Astrocyte (in vitro differentiated cells and primary cell): ENCODE measurements around the gene GTF3A. TPM values are rescaled to one million over a fixed set of nuclear protein-coding genes. Genes with fewer than 3 reads are reported as not detected.

Source experiments
- DNase-seq: peaks from one replicate; pipeline ENCODE4 v3.0.0-alpha.2; 2010; ENCODE audit warnings: low read depth
- FAIRE-seq: peaks from 2 replicates; lab custom pipeline; 2011; peaks lifted over from hg19 to GRCh38; lab: Jason Lieb, UNC
- H2AFZ ChIP-seq: 2 replicates; pipeline ENCODE4 v1.6.0; 2012; ENCODE audit warnings: low read depth, low read length, inconsistent platforms
- H3K27ac ChIP-seq: 2 replicates; pipeline ENCODE4 v1.5.1; 2011; ENCODE audit warnings: low read depth, low read length, inconsistent platforms
- H3K27me3 ChIP-seq: 2 replicates; pipeline ENCODE4 v1.6.0; 2011; ENCODE audit warnings: low read length, inconsistent platforms; ENCODE audit not compliant: insufficient read depth
- H3K36me3 ChIP-seq: 2 replicates; pipeline ENCODE4 v1.5.1; 2011; ENCODE audit warnings: low read length, inconsistent platforms; ENCODE audit not compliant: insufficient read depth
- H3K4me1 ChIP-seq: 2 replicates; pipeline ENCODE4 v1.5.1; 2011; ENCODE audit warnings: low read length, inconsistent platforms; ENCODE audit not compliant: insufficient read depth
- H3K4me2 ChIP-seq: 2 replicates; pipeline ENCODE4 v1.6.0; 2012; ENCODE audit warnings: low read length, inconsistent platforms
- H3K4me3 ChIP-seq: 2 replicates; pipeline ENCODE4 v1.5.1; 2011; ENCODE audit warnings: low read depth, mild to moderate bottlenecking, low read length, inconsistent platforms; ENCODE audit not compliant: insufficient read depth
- H3K79me2 ChIP-seq: 2 replicates; pipeline ENCODE4 v1.6.0; 2012; ENCODE audit warnings: mild to moderate bottlenecking, low read length, inconsistent platforms; ENCODE audit not compliant: insufficient read depth
- H3K9ac ChIP-seq: 2 replicates; pipeline ENCODE4 v1.6.0; 2012; ENCODE audit warnings: mild to moderate bottlenecking, low read length, inconsistent platforms
- H3K9me3 ChIP-seq: 2 replicates; pipeline ENCODE4 v1.5.1; 2012; ENCODE audit warnings: low read depth, mild to moderate bottlenecking, low read length, inconsistent platforms; ENCODE audit not compliant: insufficient read depth
- H4K20me1 ChIP-seq: 2 replicates; pipeline ENCODE4 v1.6.0; 2012; ENCODE audit warnings: low read length, inconsistent platforms; ENCODE audit not compliant: insufficient read depth
- H3K27ac Mint-ChIP-seq: one replicate; pipeline ENCODE4 v1.8.0; 2021; ENCODE audit warnings: mild to moderate bottlenecking, mixed read lengths; ENCODE audit not compliant: unreplicated experiment
- H3K27me3 Mint-ChIP-seq: one replicate; pipeline ENCODE4 v1.8.0; 2021; ENCODE audit warnings: low read depth, mixed read lengths; ENCODE audit not compliant: unreplicated experiment
- H3K36me3 Mint-ChIP-seq: one replicate; pipeline ENCODE4 v1.8.0; 2021; ENCODE audit warnings: low read depth, mixed read lengths; ENCODE audit not compliant: unreplicated experiment
- H3K4me1 Mint-ChIP-seq: one replicate; pipeline ENCODE4 v1.8.0; 2021; ENCODE audit warnings: low read depth, mixed read lengths; ENCODE audit not compliant: unreplicated experiment
- H3K4me3 Mint-ChIP-seq: one replicate; pipeline ENCODE4 v1.8.0; 2021; ENCODE audit warnings: mild to moderate bottlenecking, moderate library complexity, mixed read lengths; ENCODE audit not compliant: unreplicated experiment
- H3K9me3 Mint-ChIP-seq: one replicate; pipeline ENCODE4 v1.8.0; 2021; ENCODE audit warnings: mild to moderate bottlenecking, mixed read lengths; ENCODE audit not compliant: unreplicated experiment
- CTCF ChIP-seq: IDR thresholded peaks from 2 replicates; pipeline ENCODE4 v1.5.1; 2011; ENCODE audit warnings: low read depth, mild to moderate bottlenecking, inconsistent platforms, low read length, moderate library complexity; ENCODE audit not compliant: insufficient read depth
- EZH2 ChIP-seq: IDR thresholded peaks from 2 replicates; pipeline ENCODE4 v1.6.1; 2012; ENCODE audit warnings: mild to moderate bottlenecking, low read length, inconsistent platforms; ENCODE audit not compliant: insufficient read depth
- total RNA-seq: library from RNA; stranded (reverse); gene quantifications from 2 replicates; pipeline ENCODE4 v1.2.1, GENCODE V29; 2021

The GTF3A gene
- total RNA-seq, 1 donor from 2014 or later, result 83.6 TPM

GRCh38 chr13:27401210-27401609 lies 23.2 kb upstream of the GTF3A start:
- H3K36me3 Mint-ChIP-seq, result no peaks in the 10 kb centered on the region
- H3K4me1 Mint-ChIP-seq, result peaks cover 17% of the 10 kb centered on the region
- H3K36me3 ChIP-seq, result no peaks in the 10 kb centered on the region
- no peak overlapping the region for H2AFZ ChIP-seq
- no peaks in the 10 kb centered on the region for H4K20me1 ChIP-seq
- no peaks in the 10 kb centered on the region for H3K79me2 ChIP-seq
- no peak overlapping the region for H3K4me3 Mint-ChIP-seq
- no peaks in the 10 kb centered on the region for H3K27me3 Mint-ChIP-seq
- no peak overlapping the region for H3K9ac ChIP-seq
- FAIRE-seq (no peak), DNase-seq (no peak)
- H3K4me2 ChIP-seq, result no peak overlapping the region
- H3K9me3 ChIP-seq, result no peaks in the 10 kb centered on the region
- no peaks in the 10 kb centered on the region for H3K9me3 Mint-ChIP-seq
- peaks cover 7% of the 10 kb centered on the region for H3K4me1 ChIP-seq
- H3K4me3 ChIP-seq, result no peak overlapping the region
- no peak overlapping the region for H3K27ac Mint-ChIP-seq
- no peaks in the 10 kb centered on the region for H3K27me3 ChIP-seq
- TF ChIP-seq CTCF (no peak), EZH2 (no peak)
- H3K27ac ChIP-seq, result no peak overlapping the region

- Histone ChIP-seq H3K9ac (no peak overlapping the region), H3K79me2 (no peaks in the 10 kb centered on the region), H3K4me2 (peak overlapping the region; percentile 28), H3K4me3 (no peak overlapping the region), H2AFZ (peak overlapping the region; percentile 32), H3K27ac (no peak overlapping the region), H3K4me1 (peaks cover 7% of the 10 kb centered on the region), H4K20me1 (no peaks in the 10 kb centered on the region), H3K27me3 (peaks cover 7% of the 10 kb centered on the region), H3K9me3 (no peaks in the 10 kb centered on the region), H3K36me3 (no peaks in the 10 kb centered on the region)
- DNase-seq (peak; percentile 78), FAIRE-seq (peak; percentile 45)
- Mint-ChIP-seq H3K27me3 (peaks cover 6% of the 10 kb centered on the region), H3K9me3 (no peaks in the 10 kb centered on the region), H3K4me1 (peaks cover 17% of the 10 kb centered on the region), H3K27ac (peak overlapping the region; percentile 83), H3K4me3 (no peak overlapping the region), H3K36me3 (no peaks in the 10 kb centered on the region)
- TF ChIP-seq EZH2 (no peak), CTCF (no peak)
Observed at GRCh38 chr13:27403203-27403678, 21.2 kb upstream of the GTF3A start.

DNA sequence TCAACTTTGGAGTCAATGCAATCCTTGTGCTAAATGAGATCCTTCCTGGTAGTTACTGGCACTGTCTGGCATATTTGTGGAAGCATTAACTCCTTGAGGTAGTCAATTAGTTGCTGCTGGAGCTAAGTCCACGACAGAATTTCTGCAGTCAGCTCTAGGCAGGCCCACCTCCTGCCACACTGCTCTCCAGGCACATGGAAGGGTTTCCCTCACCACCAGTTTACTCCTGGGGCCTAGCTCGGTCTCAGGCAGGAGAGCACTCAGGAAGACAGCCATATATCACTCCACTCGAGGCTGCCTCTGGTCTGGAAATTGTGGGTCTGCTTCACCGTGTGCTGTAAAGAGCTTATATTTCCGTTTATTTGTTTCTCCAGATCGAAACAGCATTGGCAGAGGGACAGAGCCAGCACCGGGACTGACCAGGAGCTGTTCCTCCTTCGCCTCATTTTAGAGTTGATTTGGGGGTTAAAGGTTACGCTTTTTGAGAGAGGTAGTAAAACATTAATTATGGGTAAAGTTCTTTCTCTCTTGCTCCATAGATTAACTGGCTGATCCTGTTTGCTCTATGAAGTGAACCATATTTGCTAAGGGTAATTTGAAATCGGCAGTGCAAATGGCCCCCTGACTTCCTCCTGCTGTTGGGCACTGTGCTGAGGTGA lies 20.6 kb upstream of the GTF3A start:
- TF ChIP-seq CTCF (no peak), EZH2 (no peak)
- no peak for DNase-seq
- no peaks in the 10 kb centered on the region for H3K9me3 ChIP-seq
- peaks cover 7% of the 10 kb centered on the region for H3K27me3 ChIP-seq
- no peaks in the 10 kb centered on the region for H3K79me2 ChIP-seq
- Mint-ChIP-seq H3K4me3 (no peak overlapping the region), H3K27me3 (peaks cover 6% of the 10 kb centered on the region), H3K9me3 (no peaks in the 10 kb centered on the region), H3K4me1 (peaks cover 17% of the 10 kb centered on the region), H3K36me3 (no peaks in the 10 kb centered on the region), H3K27ac (peak overlapping the region; percentile 83)
- H4K20me1 ChIP-seq, result no peaks in the 10 kb centered on the region
- no peak overlapping the region for H3K9ac ChIP-seq
- no peak for FAIRE-seq
- no peak overlapping the region for H3K4me3 ChIP-seq
- peak overlapping the region; percentile 15 for H3K27ac ChIP-seq
- H3K36me3 ChIP-seq, result no peaks in the 10 kb centered on the region
- H3K4me2 ChIP-seq, result peak overlapping the region; percentile 28
- peaks cover 7% of the 10 kb centered on the region for H3K4me1 ChIP-seq
- peak overlapping the region; percentile 32 for H2AFZ ChIP-seq
